HG03354 (cell line): Measurements from ENCODE around the gene CAPSL.
"Not testable (repeated sequence)": the region's sequence is repeated elsewhere in the genome, so short reads cannot be mapped to it uniquely, and the experiment has no call there.

ENCODE experiments used
- ATAC-seq: cut with Tn5 transposase; IDR thresholded peaks from one replicate; pipeline ENCODE4 v1.9.1; 2021; ENCODE audit warnings: mild to moderate bottlenecking; ENCODE audit not compliant: unreplicated experiment, poor library complexity, severe bottlenecking

CAPSL gene

GRCh38 chr5:35938568-35939227 lies at the start of gene CAPSL:
Gene CAPSL (minus strand): TSS chr5:35938622. CDS start chr5:35921120, 17,502 bp downstream.
- ATAC-seq = no peak

GRCh38 chr5:35987776-35988175 lies 49.4 kb upstream of the CAPSL start:
- ATAC-seq = no peak

GRCh38 chr5:35979715-35980114 lies 41.3 kb upstream of the CAPSL start:
- ATAC-seq = no peak

- ATAC-seq = not testable (repeated sequence)
These were observed 38.4 kb upstream of the CAPSL start for GRCh38 chr5:35976859-35977258.

- no peak for ATAC-seq
These were observed 36.1 kb upstream of the CAPSL start for GRCh38 chr5:35974570-35974969.

- ATAC-seq = no peak
These were observed 33.4 kb upstream of the CAPSL start for GRCh38 chr5:35971878-35972210.

GRCh38 chr5:35971186-35971877 lies 32.9 kb upstream of the CAPSL start:
- no peak for ATAC-seq

- no peak for ATAC-seq
These were observed 25.0 kb upstream of the CAPSL start for GRCh38 chr5:35963381-35963843.

- ATAC-seq = no peak
These were observed 21.9 kb upstream of the CAPSL start for GRCh38 chr5:35960328-35960727.

GRCh38 chr5:35956429-35956828 lies 18.0 kb upstream of the CAPSL start:
- ATAC-seq = no peak

- ATAC-seq = no peak
These were observed 15.8 kb upstream of the CAPSL start for GRCh38 chr5:35954175-35954574.

- no peak for ATAC-seq
These were observed 8.7 kb upstream of the CAPSL start for GRCh38 chr5:35947085-35947484.

- ATAC-seq = no peak
These were observed 1.2 kb upstream of the CAPSL start for GRCh38 chr5:35939639-35940038.

GRCh38 chr5:35926389-35927051 lies 11.9 kb downstream of the CAPSL start:
- ATAC-seq = peak; percentile 78

- peak; percentile 66 for ATAC-seq
These were observed 13.3 kb downstream of the CAPSL start for GRCh38 chr5:35924950-35925722.

- ATAC-seq = no peak
These were observed 14.1 kb downstream of the CAPSL start for GRCh38 chr5:35924122-35924949.

- no peak for ATAC-seq
These were observed 16.0 kb downstream of the CAPSL start for GRCh38 chr5:35922468-35922867.

- no peak for ATAC-seq
These were observed 16.5 kb downstream of the CAPSL start for GRCh38 chr5:35921930-35922329.

GRCh38 chr5:35920890-35921289 lies 17.5 kb downstream of the CAPSL start:
- ATAC-seq = no peak
